Measurements from ENCODE around the gene EXD1.
"Not testable (repeated sequence)": the region's sequence is repeated elsewhere in the genome, so short reads cannot be mapped to it uniquely, and the experiment has no call there.

Gene EXD1

DNA sequence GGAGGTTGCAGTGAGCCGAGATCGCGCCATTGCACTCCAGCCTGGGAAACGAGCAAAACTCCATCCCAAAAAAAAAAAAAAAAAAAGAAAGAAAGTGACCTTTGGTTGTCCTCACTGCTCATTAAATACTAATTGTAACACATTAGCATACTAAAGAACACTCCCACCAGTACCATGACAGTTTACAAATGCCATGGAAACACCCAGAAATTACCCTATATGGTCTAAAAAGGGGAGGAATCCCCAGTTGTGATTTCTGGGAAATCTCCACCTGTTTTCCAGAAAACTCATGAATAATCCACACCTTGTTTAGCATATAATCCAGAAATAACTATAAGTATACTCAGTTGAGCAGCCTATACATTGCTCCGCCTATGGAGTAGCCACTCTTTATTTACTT is 90.9 kb downstream of the EXD1 start:
- no peak for DNase-seq (ENCODE audit: low read depth in 3 of 3)

GRCh38 chr15:41139112-41139511 is 91.4 kb downstream of the EXD1 start:
- not testable (repeated sequence) for DNase-seq (ENCODE audit: low read depth in 3 of 3)

DNA sequence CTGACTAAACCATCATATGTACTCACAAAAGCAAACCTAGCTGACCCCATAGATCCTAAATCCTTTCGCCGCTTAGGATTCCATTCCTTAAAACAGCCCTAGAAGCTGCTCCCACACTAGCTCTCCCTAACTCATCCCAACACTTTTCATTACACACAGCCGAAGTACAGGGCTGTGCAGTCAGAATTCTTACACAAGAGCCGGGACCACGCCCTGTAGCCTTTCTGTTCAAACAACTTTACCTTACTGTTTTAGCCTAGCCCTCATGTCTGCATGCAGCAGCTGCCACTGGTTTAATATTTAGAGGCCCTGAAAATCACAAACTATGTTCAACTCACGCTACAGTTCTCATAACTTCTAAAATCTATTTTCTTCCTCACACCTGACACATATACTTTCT is 95.0 kb downstream of the EXD1 start:
- DNase-seq (ENCODE audit: low read depth in 3 of 3) = not testable (repeated sequence)

DNA sequence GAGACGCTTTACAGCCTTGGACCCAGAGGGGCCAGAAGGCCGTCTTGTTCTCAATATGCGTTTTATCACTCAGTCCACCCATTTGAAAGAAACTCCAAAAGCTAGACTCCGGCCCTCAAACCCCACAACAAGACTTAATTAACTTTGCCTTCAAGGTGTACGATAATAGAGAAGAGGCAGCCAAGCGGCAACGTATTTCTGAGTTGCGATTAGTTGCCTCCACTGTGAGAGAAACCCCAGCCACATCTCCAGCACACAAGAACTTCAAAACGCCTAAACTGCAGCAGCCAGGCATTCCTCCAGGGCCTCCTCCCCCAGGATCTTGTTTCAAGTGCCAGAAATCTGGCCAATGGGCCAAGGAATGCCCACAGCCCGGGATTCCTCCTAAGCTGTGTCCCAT is 97.1 kb downstream of the EXD1 start:
- DNase-seq (ENCODE audit: low read depth in 3 of 3) = no peak

All from stimulated activated CD4-positive, alpha-beta T cell treated with anti-CD3 and anti-CD28 coated beads, TNF-alpha, amount 100 ng/mL, for 4 hours (primary cell).